GM10266 (cell line): ENCODE results near the gene ANKRD44.

Experiments used
- DNase-seq: peaks from one replicate; pipeline ENCODE4 v3.0.0; 2012; ENCODE audit errors: extremely low spot score
- TF ChIP-seq, protein P1 (sequence below): IDR thresholded peaks from 2 replicates; pipeline ENCODE4 v1.5.1; 2012; ENCODE audit warnings: mild to moderate bottlenecking, low read depth; ENCODE audit not compliant: control insufficient read depth, insufficient read depth; ENCODE audit errors: missing control alignments

Gene ANKRD44

DNA sequence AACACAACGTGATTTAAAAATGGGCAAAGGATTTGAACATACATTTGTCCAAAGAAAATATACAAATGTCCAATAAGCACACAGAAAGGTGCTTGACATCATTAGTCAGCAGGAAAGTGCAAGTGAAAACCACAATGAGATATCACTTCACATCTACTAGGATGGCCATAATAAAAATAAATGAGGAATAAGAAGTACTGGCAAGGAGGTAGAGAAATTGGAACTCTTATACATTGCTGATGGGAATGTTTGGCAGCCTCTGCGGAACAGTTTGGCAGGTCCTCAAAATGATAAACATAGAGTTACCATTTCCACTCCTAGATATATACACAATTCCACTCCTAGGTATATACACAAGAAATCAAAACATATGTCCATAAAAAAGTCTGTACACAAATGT, 333.1 kb downstream of the ANKRD44 start:
- no peak for DNase-seq
- TF ChIP-seq, protein P1, sequence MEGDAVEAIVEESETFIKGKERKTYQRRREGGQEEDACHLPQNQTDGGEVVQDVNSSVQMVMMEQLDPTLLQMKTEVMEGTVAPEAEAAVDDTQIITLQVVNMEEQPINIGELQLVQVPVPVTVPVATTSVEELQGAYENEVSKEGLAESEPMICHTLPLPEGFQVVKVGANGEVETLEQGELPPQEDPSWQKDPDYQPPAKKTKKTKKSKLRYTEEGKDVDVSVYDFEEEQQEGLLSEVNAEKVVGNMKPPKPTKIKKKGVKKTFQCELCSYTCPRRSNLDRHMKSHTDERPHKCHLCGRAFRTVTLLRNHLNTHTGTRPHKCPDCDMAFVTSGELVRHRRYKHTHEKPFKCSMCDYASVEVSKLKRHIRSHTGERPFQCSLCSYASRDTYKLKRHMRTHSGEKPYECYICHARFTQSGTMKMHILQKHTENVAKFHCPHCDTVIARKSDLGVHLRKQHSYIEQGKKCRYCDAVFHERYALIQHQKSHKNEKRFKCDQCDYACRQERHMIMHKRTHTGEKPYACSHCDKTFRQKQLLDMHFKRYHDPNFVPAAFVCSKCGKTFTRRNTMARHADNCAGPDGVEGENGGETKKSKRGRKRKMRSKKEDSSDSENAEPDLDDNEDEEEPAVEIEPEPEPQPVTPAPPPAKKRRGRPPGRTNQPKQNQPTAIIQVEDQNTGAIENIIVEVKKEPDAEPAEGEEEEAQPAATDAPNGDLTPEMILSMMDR: no peak

DNA sequence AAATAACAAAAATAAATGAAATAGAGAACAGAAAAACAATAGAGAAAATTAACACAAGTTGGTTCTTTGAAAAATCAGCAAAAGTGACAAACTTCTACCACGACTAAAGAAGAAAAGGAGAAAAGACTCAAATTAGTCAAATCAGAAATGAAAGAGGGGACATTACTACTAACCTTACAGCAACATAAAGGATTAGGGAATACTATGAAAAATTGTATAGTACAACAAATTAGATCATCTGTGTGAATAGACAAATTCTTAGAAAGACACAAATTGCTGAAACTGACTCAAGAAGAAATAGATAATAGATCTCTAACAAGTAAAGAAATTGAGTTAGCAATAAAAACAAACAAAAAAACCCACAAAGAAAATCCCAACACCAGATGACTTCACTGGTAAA, 335.6 kb downstream of the ANKRD44 start:
- TF ChIP-seq, protein P1: no peak
- no peak for DNase-seq

DNA sequence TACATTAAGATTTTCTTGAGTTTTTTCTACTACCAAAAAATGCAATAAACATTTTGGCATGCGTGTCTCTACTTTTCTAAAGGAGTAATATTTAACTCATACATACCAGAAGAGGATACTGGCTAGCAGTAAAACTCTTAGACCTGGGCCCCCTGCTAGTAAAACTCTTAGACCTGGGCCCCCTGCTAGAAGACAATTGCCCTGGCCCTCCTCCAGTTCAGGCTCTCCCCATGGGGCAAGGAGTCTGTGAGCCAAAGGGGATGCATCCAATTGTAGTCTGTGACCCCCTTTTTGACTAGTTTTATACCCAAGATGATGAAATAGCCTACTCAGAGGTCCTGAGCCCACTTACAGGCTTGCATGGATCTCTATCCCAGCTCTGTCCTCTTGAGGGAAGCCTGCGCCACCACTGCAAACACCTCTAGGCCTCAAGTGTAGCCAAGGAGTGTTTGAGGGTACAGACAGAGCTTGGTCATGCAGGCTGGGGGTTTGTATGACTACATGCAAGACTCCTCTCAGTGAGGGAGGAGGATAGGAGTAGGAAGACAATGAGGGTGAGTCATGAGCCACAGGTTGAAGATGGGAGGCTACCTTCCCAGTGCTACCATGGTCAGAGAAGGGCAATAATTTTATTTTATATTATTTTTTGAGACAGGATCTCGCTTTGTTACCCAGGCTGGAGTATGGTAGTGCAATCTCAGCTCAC, 338.9 kb downstream of the ANKRD44 start:
- DNase-seq: no peak
- TF ChIP-seq, protein P1: no peak

DNA sequence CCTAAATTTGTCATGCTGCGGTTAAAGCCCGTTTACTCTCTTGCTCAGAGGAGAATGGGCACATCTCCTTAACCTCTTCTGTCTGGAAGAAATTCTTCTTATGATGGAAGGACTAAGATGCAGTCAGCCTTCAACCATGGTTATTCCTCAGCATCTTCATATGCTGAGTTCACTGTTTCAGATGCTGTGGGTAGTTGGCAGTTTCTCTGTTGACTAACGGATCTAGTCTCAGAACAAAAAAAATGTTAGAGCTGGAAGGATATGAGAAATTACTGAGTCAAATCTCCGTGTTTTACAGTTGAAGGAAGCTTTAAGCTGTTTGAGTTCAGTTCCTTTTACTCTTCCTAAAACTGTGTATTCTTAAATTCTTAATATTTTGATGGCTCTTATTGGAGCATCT, 340.5 kb downstream of the ANKRD44 start:
- no peak for DNase-seq
- TF ChIP-seq, protein P1: no peak

DNA sequence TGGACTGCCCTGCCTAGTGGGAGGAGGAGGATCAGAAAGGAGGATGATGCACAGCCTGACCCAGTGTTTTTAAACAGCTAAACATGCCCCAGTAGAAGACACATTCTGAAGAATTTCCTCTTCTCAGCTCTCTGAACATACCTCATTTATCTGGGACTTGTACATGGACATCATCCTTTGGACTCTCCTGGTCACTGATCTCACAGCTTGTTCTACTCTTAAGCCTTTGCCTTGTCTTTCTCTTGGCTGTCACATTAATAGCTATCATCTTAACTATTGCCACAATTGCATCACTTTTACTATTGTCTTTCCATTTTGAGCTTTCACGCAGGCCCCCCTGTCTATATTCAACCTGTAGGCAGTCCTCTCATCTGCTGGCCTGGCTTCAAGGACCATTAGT, 342.1 kb downstream of the ANKRD44 start:
- no peak for DNase-seq
- TF ChIP-seq, protein P1: no peak

DNA sequence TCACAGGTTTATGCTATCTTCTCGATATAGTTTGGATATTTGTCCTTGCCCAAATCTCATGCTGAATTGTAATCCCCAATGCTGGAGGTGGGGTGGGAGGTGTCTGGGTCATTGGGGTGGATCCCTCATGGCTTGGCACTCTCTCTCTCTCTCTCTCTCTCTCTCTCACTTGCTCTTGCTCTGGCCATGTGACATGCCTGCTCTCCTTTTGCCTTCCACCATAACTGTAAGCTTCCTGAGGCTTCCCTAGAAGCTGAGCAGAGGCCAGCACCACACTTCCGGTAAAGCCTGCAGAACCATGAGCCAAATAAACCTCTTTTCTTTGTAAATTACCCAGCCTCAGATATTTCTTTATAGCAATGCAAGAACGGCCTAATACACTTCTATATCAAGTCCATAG, 342.8 kb downstream of the ANKRD44 start:
- TF ChIP-seq, protein P1: no peak
- DNase-seq: no peak

DNA sequence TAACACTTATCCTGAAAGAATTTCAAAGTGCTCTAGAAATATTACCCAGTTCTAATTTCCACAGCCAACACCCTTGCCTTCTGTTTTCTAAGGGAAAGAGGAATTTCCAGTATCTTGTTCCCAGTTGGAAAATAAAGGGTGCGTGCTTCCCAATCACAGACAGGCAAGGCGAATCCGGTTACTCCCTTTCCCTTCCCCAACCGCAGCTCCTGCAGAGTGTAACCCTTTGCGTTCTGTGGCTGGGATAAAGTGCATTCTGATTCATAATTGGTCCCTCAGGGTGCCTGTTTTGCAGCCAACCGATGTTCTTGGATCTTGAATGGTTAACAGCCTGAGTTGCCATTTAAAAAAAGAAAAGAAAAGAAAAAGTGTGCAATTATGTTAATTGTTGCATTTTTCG, 343.5 kb downstream of the ANKRD44 start:
- no peak for DNase-seq
- TF ChIP-seq, protein P1: no peak
